ENCODE data around the gene CIT.

The CIT gene

DNA sequence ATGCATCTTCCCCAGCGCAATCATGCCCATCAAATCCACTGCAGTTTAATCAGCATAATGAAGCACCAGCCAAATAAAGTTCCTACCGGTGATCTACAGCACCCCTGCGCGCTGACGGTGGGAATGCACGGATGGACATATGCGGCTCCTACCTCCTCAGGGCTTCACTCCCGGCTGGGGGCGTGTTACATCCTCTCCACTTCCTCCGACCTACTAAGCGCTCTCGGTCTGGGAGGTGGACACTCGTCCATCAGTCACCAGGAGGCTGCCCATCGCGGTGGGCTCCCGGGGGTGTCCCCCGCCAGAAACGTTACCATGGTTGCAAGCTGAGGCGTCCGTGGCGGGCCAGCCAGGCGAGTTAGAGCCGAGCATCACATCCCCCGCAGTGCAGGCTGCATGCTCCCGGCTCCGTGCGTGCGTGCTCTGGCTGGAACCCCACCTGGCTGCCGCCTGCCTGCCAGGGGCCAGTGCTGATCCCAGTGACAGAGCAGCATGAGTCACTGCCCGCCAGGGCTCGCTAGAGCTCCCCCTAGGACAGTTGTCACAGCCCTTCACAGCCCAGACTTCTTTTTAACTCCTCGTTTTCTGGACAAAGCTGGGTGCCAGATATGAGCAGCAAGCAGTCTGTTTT lies 73.0 kb downstream of the CIT start:
- DNase-seq (ENCODE audit: low spot score), result no peak

DNA sequence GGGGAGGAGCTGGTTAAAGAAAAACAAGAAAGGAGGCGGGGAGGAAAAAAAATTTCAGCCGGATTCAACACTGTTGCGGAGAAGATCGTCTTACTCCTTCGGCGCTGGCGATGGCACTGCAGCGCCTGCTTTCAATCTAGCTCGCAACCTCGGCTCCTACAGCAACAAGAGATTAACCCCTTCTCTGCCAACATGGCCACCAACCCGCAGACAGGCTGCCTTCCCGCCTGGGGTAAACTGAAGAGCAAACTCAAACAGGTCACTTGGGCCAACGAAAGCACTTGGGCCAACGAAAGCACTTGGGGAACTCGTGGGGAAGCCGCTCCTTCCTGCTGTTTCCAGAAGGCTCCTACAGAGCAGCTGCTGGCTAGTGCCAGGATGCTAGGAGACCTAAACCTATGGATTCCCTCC lies 73.7 kb downstream of the CIT start:
- no peak for DNase-seq (ENCODE audit: low spot score)

DNA sequence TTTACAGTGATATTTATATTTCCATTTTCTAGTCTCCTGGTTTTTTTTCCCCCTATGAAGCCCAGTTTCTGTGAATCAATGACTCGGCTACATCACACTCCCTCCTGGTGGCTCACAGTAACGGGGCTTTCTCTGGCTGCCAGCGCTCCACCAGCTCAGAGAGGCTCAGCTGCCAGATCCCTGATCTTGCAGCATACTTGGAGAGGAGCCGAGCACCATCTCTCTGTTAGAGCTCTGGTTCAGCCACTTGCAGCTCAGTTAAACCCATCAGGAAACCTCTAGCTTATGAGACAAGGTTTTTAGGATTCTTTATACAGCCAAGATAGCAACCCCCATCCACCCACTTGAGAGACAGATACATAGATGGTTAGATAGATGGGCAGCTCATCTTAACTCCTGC lies 74.6 kb downstream of the CIT start:
- no peak for DNase-seq (ENCODE audit: low spot score)

DNA sequence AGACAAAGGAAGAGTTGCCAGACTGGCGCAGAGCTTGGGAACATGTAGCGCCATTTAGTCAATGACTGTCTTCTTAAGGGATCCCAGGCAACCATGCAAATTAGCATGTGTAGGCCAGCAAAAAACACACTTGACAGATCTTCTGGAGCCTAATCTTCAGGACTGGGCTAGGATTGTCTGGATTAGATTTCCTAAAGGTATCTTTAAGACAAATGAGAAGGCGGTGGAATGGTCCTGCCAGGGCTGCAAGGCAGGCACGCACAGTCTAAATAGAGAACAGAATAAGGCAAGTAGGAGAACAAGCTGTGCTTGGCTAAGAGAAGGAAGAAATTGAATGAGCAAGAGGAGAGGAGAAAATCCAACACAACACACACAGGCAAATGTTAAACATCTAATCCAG lies 80.0 kb downstream of the CIT start:
- DNase-seq (ENCODE audit: low spot score), result no peak

DNA sequence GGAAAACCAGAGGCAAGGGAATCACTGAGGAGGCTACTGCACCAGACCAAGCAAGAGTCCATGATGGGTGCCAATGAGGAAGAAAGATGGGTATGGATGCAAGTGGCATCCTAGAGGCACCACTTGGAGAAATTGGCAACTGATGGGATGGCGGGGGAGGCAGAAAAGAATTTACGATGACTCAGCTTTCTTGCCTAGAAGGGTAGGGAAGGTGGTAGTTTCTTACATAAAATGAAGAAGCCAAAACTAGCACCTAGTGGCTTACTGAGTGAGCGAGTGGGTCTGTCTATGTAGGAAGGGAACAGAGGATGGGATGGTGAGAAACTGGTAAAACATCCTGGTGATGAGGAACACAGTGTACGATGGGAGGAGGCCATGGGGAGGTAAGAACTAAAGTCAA lies 80.8 kb downstream of the CIT start:
- no peak for DNase-seq (ENCODE audit: low spot score)

DNA sequence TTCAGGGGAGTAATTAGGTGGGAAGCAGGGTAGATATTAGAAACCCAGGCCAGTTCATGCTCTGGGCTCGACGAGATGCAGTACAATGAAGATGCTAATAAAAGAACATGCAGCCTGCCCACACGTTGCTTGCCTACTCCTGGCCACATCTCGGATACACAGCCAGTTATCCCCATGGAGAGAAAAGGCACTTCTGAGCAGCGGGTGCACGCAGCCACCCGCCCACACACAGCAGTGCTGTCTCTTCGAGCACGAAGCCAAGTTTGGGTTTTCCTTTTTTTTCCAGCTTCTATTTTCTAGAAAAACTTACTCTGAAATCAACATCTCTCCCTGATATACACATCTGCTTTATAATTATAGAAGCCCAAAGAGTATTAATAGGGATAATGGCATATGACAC lies 85.7 kb downstream of the CIT start:
- no peak for DNase-seq (ENCODE audit: low spot score)

DNA sequence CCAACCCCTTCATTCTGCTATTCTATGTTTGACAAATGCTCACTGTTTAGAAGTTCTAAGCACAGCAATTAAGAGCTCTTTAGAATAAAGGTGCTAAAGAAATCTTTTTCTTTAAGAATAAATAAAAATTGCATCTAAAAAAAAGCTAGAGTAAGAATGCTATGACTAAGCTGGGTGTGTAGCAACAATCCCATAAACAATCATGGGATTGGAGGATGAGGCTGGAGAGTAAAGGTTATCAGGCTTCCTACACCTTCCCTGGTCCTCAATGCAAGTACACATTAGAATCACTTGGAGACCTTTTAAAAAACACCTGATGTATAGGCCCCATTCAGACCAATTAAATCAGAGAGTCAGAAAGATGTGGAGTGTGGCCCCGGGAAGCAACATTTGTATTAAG lies 88.3 kb downstream of the CIT start:
- DNase-seq (ENCODE audit: low spot score), result no peak

DNA sequence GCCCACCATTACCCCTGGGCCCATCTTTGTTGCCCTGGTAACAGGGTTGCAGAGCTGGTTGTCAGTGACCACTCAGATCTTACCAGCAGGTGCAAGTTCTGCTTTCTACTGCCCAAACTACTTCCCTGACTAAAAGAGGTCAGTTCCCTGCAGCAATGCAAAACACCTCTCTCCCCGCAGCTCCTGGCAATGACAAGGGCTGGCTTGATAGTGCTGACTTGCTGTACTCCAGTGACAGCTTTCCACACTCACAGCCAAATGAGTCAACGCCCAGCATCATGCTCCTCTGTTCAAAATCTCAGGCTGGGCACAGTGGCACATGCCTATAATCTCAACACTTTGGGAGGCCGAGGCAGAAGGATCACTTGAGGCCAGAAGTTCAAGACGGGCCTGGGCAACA lies 90.6 kb downstream of the CIT start:
- no peak for DNase-seq (ENCODE audit: low spot score)

DNA sequence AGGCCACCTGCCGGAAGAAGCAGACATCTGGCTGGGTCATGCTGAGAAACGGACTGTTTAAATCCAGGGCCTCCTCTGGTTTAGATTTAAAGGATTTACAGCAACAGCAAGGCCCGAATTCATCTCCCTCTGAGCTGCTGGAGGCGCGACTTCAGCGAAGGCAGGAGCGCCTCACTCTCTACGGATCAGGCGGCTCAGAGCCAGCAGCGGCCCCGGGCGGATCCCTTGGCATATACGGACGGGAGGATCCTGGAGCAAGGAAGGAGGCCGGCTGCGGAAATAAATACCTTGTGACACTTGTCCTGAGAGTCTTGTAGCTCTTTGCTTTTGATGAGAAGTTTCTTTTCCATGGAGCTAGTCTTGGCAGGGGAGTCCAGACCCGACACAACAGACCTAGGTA lies 92.4 kb downstream of the CIT start:
- no peak for DNase-seq (ENCODE audit: low spot score)

DNA sequence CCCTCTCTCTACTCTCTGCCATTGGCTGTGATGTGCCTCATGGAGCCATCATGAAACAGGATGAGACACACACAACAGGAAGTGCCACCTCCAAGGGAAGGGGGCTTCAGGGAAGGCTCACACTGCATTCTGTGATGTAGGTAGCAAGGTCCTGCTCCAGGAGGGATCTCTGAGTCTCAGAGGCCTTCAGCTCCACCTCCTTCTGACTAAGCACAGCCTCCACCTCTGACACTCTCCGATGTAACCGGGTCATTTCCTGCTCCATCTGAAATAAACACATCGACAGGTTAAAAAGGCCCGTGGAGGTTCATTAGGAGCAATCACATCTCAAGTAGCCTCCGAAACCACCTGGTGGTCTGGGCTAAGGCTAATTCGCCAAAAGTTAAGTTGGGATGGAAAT lies 93.3 kb downstream of the CIT start:
- no peak for DNase-seq (ENCODE audit: low spot score)

DNA sequence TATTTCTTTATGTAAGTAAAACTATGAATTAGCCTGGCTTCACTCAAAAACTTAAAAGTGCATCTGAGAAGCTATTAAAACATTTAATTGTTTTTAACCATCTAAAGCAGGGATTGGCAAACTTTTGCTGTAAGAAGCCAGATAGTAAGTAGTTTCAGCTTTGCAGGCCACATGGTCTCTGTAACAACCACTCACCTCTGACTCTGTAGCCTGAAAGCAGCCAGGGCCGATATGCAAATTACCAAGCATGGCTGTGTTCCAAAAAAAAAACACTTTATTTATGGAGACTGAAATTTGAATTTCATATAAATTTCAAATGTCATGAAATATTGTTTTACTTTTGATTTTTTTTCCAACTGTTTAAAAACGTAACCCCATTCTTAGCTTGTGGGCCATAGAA lies 95.3 kb downstream of the CIT start:
- no peak for DNase-seq (ENCODE audit: low spot score)

DNA sequence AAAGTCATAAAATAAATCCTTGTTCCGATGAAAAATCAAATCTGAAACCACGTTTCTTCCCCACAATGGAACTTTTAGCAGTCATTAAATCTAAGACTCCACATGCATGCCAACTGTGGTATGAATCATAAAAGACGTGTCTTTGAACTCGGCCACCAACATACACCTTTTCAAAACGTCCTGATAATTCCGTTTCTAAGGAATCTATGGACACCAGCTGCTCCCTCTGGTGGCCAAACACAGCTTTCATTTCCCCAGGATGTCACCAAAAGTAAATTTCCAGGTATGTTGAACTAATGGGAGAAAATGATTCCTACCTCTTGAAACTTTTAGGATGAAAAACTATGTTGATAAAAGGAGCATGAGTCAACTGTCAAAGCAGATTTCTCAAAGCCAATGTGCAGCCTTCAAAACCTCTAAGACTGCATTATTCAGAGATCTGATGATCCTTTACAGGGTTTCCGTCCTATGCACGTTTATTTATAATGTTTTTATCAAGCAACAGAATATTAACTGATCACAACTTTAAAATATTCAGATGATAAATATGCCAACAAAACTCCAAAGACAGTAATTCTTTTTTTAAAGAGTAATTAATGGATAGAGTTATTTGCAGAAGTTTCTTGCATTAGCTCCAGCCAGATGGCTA lies 96.2 kb downstream of the CIT start:
- DNase-seq (ENCODE audit: low spot score), result peak; percentile 10

DNA sequence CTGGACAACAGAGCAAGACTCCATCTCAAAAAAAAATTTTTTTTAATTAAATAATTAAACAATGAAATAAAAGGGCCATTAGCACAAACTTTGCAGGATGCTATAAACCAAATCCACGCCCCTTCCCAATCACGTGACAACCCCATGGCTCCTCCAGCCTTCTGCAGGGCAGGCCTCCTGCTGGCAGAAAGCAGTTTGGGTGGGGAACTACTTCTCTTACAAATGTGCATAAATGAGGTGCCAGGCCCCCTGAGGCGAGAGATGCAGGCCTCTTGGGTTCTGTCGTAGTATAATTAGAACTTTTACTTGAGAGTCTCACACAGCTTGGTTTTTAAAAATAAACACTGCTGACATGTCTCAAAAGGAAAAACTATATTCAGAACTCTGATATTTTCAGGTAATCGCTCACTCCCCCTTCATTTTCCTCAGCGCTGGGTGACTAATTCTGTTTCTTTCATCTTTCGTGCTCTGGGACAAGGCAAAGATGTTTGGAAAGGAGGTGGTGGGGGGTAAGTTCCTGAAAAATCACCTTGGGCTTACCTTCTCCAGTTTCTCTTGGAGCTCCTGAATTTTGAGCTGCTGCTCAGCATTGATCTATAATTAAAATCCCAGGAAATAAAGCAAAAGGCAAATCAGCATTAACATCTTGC lies 101.7 kb downstream of the CIT start:
- DNase-seq (ENCODE audit: low spot score), result no peak

DNA sequence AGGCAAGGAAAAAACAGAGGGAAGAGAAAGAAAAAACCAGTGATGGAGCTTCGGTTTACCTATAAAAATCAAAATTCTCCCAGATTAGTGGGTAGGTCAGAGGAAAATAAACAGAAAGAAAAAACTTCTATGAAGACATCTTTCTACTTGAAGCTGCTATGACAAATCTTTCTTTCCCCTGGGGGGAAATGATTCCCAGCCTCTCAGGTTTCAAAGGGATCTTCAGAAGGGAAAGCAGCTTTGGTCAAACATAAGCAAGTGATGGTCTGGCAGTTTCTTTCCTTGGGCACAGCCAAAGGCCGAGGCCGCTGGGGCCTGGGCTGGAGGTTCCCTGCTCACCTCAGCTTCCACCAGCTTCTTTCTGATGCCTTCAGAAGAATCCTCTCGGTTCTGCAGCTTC lies 104.7 kb downstream of the CIT start:
- DNase-seq (ENCODE audit: low spot score), result no peak

DNA sequence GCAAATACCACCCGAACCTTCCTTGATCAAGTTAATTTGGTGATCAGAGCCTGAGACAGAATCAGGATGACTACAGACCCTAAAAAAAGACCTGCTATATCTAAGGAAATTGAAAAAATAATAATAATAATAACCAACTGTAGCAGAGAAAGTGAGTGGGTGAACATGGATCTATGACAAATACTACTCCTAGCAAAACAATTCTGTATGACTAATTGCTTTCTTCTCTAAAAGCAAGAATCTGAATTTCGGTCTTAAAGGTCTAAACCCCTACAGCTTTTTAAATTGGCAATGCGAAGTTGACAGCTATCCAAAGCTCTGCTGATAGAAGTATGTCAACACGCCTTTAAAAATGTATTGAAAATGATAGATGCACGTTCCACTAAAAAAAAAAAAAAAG lies 107.0 kb downstream of the CIT start:
- no peak for DNase-seq (ENCODE audit: low spot score)

DNA sequence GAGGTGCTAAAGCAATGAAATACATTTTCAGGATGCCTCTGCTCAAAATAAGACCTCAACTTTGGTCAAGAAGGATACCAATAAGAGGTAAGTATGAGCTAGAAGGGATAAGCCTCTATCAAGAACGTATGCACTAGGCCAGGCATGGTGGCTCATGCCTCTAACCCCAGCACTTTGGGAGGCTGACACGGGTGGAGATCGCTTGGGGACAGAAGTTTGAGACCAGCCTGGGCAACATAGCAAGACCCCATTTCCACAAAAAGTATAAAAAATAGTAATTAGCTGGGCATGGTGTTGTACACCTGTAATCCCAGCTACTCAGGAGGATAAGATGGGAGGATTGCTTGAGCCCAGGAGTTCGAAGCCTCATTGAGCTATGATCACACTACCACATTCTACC lies 114.5 kb downstream of the CIT start:
- DNase-seq (ENCODE audit: low spot score), result no peak

DNA sequence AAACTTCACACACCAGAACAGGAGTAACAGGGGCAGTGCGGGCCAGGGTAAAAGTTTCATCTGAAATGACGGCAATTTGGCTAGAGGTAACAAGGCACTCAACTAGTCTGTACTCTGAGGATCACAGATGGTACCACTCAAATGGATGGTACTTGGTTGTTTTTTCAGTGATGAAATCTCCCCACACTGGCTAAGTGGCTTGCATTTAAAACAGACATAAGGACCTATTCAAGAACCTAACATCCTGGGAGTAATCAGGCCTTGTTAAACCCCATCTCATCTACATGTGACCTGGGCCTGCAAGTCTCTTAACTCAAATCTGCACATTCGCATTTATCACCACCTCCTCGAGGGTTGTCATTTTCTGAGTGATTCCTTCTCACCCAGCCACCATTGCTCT lies 118.4 kb downstream of the CIT start:
- no peak for DNase-seq (ENCODE audit: low spot score)

DNA sequence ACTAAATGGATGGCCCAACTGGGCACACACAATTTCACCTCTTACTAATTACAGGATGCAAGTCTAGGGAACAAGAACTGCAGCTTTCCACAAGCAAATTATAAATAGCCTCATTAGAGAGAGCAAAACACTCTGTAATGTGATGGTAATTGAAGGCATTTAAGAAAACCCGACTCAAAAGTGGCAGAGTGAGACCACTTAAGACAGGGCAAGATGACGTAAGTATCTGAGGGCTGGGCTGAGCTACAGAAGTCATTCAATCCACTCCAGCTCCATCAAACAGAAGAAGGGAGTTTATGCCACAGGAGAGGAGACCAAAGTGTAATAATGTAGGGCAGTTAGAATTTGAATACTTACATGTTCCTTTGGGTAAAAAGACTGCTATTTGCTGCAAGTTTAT lies 118.9 kb downstream of the CIT start:
- DNase-seq (ENCODE audit: low spot score), result no peak

DNA sequence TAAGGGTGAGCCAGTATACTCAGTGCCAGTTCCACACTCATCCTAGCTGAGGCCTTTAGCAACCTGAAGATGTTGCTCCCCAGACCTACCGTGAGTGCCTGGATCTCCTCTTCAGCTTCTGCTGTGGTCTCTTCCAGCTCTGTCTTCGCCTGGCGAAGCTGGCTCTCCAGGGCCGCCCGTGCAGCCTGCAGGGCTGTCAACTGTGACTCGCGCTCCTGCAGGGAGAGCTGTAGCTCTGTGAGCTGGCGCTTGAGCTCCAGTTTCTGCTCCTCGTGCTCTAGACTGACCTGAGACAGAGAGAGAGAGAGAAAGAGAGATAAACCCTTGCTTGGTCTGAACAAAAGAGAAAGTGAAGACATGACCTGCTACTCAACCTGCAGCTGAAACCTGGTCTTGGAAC lies 125.2 kb downstream of the CIT start:
- no peak for DNase-seq (ENCODE audit: low spot score)

DNA sequence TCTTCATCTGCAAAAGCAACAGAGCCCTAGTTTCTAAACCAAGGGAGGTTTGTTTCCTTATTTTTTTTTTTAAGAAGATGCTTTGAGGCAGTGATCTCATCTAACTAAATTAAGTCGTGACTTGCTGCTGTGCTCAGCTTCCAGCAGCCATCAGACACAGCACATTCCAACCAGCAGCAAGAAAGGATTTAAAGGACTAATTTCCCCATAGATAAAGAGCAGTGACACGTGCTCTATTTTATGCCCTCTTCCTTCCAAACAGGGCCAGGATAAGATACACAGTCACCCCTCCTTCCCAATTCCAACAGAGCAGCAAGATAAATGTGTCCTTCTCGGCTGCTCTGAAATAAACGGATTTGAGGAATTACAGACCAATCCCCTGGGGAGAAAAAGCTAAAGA lies 127.5 kb downstream of the CIT start:
- DNase-seq (ENCODE audit: low spot score), result no peak

DNA sequence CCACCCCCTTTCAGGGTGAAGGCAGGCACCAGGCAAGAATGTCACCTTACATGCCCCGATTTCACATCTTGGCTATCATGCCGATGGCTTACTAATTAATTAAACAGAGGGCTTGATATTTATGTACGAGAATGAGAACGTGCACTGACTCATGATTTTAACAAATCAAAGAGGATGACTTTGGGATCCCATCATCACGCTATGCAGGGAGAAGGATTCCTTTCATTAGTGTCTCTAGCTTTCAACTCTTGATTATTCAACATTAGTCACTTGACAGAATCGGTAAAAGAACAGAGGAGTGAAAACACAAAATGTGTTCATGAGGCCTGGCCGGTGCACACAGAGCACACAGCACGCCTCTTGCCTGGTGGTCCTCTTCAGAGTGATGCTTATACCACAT lies 128.6 kb downstream of the CIT start:
- DNase-seq (ENCODE audit: low spot score), result no peak

DNA sequence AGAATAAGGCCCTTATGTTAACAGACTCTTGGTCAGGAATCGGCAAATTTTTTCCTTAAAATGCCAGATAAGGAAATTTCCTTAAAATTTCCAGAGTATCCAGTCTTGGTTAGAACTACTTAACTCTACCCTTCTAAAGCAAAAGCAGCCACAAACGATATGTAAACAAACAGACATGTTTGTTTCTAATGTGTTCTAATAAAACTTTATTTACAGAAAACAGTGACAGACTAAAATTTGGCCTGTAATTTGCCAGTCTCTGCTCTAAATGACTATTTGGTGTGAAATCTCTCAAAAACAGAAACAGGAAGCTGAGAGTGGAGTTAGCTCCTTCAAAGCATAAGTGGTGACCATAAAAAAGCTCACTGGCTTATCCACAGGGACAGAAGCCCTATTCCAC lies 131.0 kb downstream of the CIT start:
- no peak for DNase-seq (ENCODE audit: low spot score)

DNA sequence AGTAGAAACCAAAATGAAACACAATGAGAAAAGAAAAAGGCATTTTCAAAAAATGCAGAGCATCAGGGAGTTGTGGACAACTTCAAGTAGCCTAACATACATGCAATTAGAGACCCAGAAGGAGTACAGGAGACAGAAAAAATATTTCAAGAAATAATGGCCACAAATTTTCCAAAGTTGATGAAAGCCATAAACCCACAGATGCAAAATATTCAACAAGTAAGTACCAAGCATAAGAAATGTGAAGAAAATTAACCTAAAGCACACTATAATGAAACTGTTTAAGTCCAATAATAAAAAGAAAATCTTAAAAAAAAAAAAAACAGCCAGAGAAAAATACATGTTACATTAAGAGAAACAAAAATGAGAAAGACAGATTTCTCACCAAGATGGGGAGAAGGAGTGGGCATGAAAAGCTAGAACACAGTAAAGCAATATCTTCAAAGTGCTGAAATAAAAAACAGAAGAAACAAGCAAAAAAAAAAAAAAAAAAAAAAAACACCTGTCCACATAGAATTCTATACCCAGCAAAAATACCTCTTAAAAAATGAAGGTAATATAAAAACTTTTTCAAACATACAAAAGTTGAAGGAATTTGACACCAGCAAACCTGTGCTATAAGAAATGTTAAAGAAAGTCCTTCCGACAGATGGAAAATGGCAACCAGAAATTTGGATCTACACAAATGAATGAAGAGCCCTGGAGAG lies 132.1 kb downstream of the CIT start:
- no peak for DNase-seq (ENCODE audit: low spot score)

Data from hematopoietic multipotent progenitor cell treated with erythropoietin and hydrocortisone succinate and interleukin-3 and kit ligand, for 17 days (in vitro differentiated cells).